MCF 10A (cell line): ENCODE measurements around the gene SLC22A5. TPM values are rescaled to one million over a fixed set of nuclear protein-coding genes. Genes with fewer than 3 reads are reported as not detected.
"Not testable (repeated sequence)": the region's sequence is repeated elsewhere in the genome, so short reads cannot be mapped to it uniquely, and the experiment has no call there.

Experiments used
- BruUV-seq: library from RNA; stranded (reverse); fragments of 400-500 nt; replicated peaks from 2 replicates; lab custom pipeline; 2021; lab: Mats Ljungman, UMichigan
- CTCF ChIA-PET: fragments of 300-600 bp; sonication (Branson Sonifier 250); formaldehyde crosslinking; extraction: SDS; loops from one replicate; lab custom pipeline; 2021; ENCODE audit warnings: antibody characterized with exemption, inconsistent platforms; lab: Yijun Ruan, JAX
- POLR2A ChIA-PET: fragments of 300-600, 350-650 bp; sonication (Branson Sonifier 250); formaldehyde crosslinking; extraction: SDS; loops from one replicate; lab custom pipeline; 2020; ENCODE audit warnings: antibody characterized with exemption, inconsistent platforms; lab: Yijun Ruan, JAX
- DNase-seq: peaks from one replicate; pipeline ENCODE4 v3.0.0-alpha.2; 2018; ENCODE audit not compliant: unreplicated experiment
- H3K27ac Mint-ChIP-seq: one replicate; pipeline ENCODE4 v1.8.0; 2022; ENCODE audit warnings: mild to moderate bottlenecking, low read depth, mixed read lengths; ENCODE audit not compliant: unreplicated experiment
- H3K27me3 Mint-ChIP-seq: one replicate; pipeline ENCODE4 v1.8.0; 2022; ENCODE audit warnings: mixed read lengths; ENCODE audit not compliant: insufficient read depth, unreplicated experiment
- H3K36me3 Mint-ChIP-seq: one replicate; pipeline ENCODE4 v1.8.0; 2022; ENCODE audit warnings: mild to moderate bottlenecking, moderate library complexity, mixed read lengths; ENCODE audit not compliant: insufficient read depth, unreplicated experiment
- H3K4me1 Mint-ChIP-seq: one replicate; pipeline ENCODE4 v1.8.0; 2022; ENCODE audit warnings: mixed read lengths; ENCODE audit not compliant: insufficient read depth, unreplicated experiment
- H3K4me3 Mint-ChIP-seq: one replicate; pipeline ENCODE4 v1.8.0; 2022; ENCODE audit warnings: mild to moderate bottlenecking, moderate library complexity, mixed read lengths; ENCODE audit not compliant: unreplicated experiment
- H3K9me3 Mint-ChIP-seq: one replicate; pipeline ENCODE4 v1.8.0; 2022; ENCODE audit warnings: mixed read lengths; ENCODE audit not compliant: unreplicated experiment
- intact Hi-C: fragments of 100-400 bp; cut with micrococcal nuclease; formaldehyde crosslinking; loops from 2 replicates; pipeline ENCODE4 v1.14.1; 2022
- total RNA-seq: library from RNA; stranded (reverse); gene quantifications from 2 replicates; pipeline ENCODE4 v1.2.3, GENCODE V29; 2022
- TF ChIP-seq, protein P1 (sequence below): fragments of 200-600 bp; IDR thresholded peaks from one replicate; pipeline ENCODE4 v1.8.0; 2022; ENCODE audit warnings: antibody characterized with exemption, mild to moderate bottlenecking; ENCODE audit not compliant: unreplicated experiment

Gene SLC22A5
- total RNA-seq, 1 experiment from 2014 or later: 167 TPM

DNA sequence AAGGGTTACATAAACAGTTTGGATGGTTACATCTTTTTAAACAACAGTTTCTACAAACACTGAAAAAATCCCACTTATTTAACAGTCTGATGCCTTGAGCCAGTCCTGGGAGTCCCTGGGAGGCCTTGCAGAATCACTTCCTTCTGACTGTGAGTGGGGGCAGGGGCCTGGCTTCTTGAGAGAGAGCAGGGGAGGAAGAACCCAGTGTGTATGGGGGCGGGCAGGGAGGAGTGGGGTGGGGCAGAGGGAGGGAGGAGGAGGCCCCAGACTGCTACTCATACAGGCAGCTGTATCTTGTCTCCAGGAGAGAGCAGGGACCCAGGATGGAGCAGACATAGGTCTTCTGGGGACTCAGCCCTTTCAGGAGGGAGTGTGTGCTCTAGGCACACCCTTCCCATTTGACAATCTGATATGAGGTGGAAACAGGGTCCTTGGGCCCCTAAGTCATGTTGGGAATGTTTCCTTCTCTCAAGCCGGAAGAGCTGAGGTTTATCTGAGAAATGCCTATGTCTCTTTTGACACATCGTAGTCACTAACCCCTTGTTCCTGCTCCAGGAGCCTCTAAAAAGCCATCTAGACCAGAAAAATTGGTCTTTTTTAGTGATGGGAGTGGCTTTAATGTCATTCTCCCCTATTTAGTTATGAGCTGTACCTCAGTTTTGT, 68.2 kb downstream of the SLC22A5 start:
- H3K36me3 Mint-ChIP-seq: peaks cover 2% of the 10 kb centered on the region
- intact Hi-C loops: no loop called here
- H3K4me1 Mint-ChIP-seq: peaks cover 20% of the 10 kb centered on the region
- H3K27me3 Mint-ChIP-seq: no peaks in the 10 kb centered on the region
- no peak overlapping the region for H3K4me3 Mint-ChIP-seq
- CTCF ChIA-PET: interaction anchor here (0.7 to 2.3 kb wide), 7 partner anchors 11 to 89 kb away, joined by 3 to 8 read pairs (median 4); no protein-coding TSS in a partner anchor
- H3K27ac Mint-ChIP-seq: no peak overlapping the region
- TF ChIP-seq, protein P1, sequence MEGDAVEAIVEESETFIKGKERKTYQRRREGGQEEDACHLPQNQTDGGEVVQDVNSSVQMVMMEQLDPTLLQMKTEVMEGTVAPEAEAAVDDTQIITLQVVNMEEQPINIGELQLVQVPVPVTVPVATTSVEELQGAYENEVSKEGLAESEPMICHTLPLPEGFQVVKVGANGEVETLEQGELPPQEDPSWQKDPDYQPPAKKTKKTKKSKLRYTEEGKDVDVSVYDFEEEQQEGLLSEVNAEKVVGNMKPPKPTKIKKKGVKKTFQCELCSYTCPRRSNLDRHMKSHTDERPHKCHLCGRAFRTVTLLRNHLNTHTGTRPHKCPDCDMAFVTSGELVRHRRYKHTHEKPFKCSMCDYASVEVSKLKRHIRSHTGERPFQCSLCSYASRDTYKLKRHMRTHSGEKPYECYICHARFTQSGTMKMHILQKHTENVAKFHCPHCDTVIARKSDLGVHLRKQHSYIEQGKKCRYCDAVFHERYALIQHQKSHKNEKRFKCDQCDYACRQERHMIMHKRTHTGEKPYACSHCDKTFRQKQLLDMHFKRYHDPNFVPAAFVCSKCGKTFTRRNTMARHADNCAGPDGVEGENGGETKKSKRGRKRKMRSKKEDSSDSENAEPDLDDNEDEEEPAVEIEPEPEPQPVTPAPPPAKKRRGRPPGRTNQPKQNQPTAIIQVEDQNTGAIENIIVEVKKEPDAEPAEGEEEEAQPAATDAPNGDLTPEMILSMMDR: no peak
- POLR2A ChIA-PET: interaction anchor here (0.6 to 3.2 kb wide), 5 partner anchors 10 to 255 kb away, joined by 3 to 11 read pairs (median 5); partner anchors contain the start of gene IRF1
- peak; percentile 57 for DNase-seq
- BruUV-seq: no TSS peak
- H3K9me3 Mint-ChIP-seq: no peaks in the 10 kb centered on the region

- H3K4me1 Mint-ChIP-seq: peaks cover 19% of the 10 kb centered on the region
- CTCF ChIA-PET: interaction anchor here (0.7 to 2.3 kb wide), 6 partner anchors 18 to 89 kb away, joined by 3 to 8 read pairs (median 4); no protein-coding TSS in a partner anchor
- H3K36me3 Mint-ChIP-seq, H3K9me3 Mint-ChIP-seq, intact Hi-C loops, H3K27ac Mint-ChIP-seq, H3K27me3 Mint-ChIP-seq, BruUV-seq, DNase-seq, H3K4me3 Mint-ChIP-seq: not testable (repeated sequence)
- POLR2A ChIA-PET: interaction anchor here (0.6 to 3.2 kb wide), 5 partner anchors 9 to 256 kb away, joined by 3 to 11 read pairs (median 5); no protein-coding TSS in a partner anchor
Measured at GRCh38 chr5:132438267-132438645, 68.7 kb downstream of the SLC22A5 start.

DNA sequence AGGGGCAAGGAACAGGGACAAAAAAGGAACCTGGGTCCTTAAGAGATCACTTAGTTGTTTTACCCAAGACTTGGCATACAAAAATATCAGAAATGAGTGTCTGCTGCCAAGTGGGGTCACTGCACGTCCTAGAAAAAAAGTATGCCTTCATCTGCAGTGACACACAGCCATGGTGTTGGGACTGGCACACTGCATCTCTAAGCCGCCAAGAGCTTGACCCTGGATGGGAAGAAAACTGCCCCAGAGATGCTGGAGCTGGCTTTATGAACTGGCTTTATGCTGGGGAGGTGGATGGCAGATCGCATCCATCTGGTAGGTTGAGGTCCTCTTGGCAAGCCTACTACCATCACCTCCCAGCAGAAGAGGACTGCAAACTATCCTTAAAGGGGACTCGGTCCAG, 69.4 kb downstream of the SLC22A5 start:
- POLR2A ChIA-PET: interaction anchor here (0.7 to 3.2 kb wide), 8 partner anchors 11 to 185 kb away, joined by 3 to 14 read pairs (median 4); partner anchors contain the start of gene IRF1
- TF ChIP-seq, protein P1: no peak
- CTCF ChIA-PET: interaction anchor here (0.7 to 2.3 kb wide), 8 partner anchors 13 to 63 kb away, joined by 3 to 8 read pairs (median 4); no protein-coding TSS in a partner anchor
- H3K27me3 Mint-ChIP-seq: no peaks in the 10 kb centered on the region
- H3K4me1 Mint-ChIP-seq: peaks cover 19% of the 10 kb centered on the region
- DNase-seq: no peak
- no peaks in the 10 kb centered on the region for H3K36me3 Mint-ChIP-seq
- H3K9me3 Mint-ChIP-seq: no peaks in the 10 kb centered on the region
- intact Hi-C loops: no loop called here
- TSS peak; percentile 72 for BruUV-seq
- H3K27ac Mint-ChIP-seq: peak overlapping the region; percentile 65
- H3K4me3 Mint-ChIP-seq: no peak overlapping the region

GRCh38 chr5:132439521-132440089, 70.1 kb downstream of the SLC22A5 start:
- Mint-ChIP-seq H3K36me3 (no peaks in the 10 kb centered on the region), H3K4me1 (peaks cover 23% of the 10 kb centered on the region), H3K4me3 (no peak overlapping the region), H3K27me3 (no peaks in the 10 kb centered on the region), H3K9me3 (no peaks in the 10 kb centered on the region), H3K27ac (peak overlapping the region; percentile 65)
- TF ChIP-seq, protein P1: no peak
- ChIA-PET POLR2A (interaction anchor here (0.7 to 3.2 kb wide), 8 partner anchors 12 to 186 kb away, joined by 3 to 14 read pairs (median 4); partner anchors contain the start of gene IRF1), CTCF (interaction anchor here (0.6 to 2.3 kb wide), 8 partner anchors 13 to 165 kb away, joined by 3 to 8 read pairs (median 3); no protein-coding TSS in a partner anchor)
- no TSS peak for BruUV-seq
- intact Hi-C loops: no loop called here
- peak; percentile 89 for DNase-seq
